Activated CD8-positive, alpha-beta T cell treated with anti-CD3 and anti-CD28 coated beads for 36 hours (primary cell): ENCODE results near the gene PGBD4. TPM values are rescaled to one million over a fixed set of nuclear protein-coding genes. Genes with fewer than 3 reads are reported as not detected.

ENCODE experiments used
- ATAC-seq: fragments of 200-7000 bp; cut with Tn5 transposase; one replicate; pipeline ENCODE4 v1.10.0; 2021; ENCODE audit warnings: mild to moderate bottlenecking, moderate library complexity
- CTCF ChIA-PET: fragments of 350-600 bp; sonication (Branson Sonifier 250); formaldehyde crosslinking; loops from one replicate; lab custom pipeline; 2021; ENCODE audit warnings: antibody characterized with exemption; lab: Charles Lee
- POLR2A ChIA-PET: fragments of 350-600 bp; sonication (Branson Sonifier 250); formaldehyde crosslinking; loops from one replicate; lab custom pipeline; 2021; ENCODE audit warnings: antibody characterized with exemption; lab: Charles Lee
- DNase-seq: peaks from one replicate; pipeline ENCODE4 v3.0.0-alpha.2; 2020
- H3K27ac Mint-ChIP-seq: one replicate; pipeline ENCODE4 v1.8.0; 2021; ENCODE audit warnings: mild to moderate bottlenecking, mixed read lengths
- H3K27me3 Mint-ChIP-seq: one replicate; pipeline ENCODE4 v1.8.0; 2021; ENCODE audit warnings: mixed read lengths
- H3K36me3 Mint-ChIP-seq: one replicate; pipeline ENCODE4 v1.8.0; 2021; ENCODE audit warnings: low read depth, mixed read lengths
- H3K4me1 Mint-ChIP-seq: one replicate; pipeline ENCODE4 v1.8.0; 2021; ENCODE audit warnings: low read depth, mixed read lengths
- H3K4me3 Mint-ChIP-seq: one replicate; pipeline ENCODE4 v1.8.0; 2021; ENCODE audit warnings: mild to moderate bottlenecking, moderate library complexity, mixed read lengths
- H3K9me3 Mint-ChIP-seq: one replicate; pipeline ENCODE4 v1.8.0; 2021; ENCODE audit warnings: mixed read lengths
- CTCF ChIP-seq: fragments of 200-600 bp; IDR thresholded peaks from one replicate; pipeline ENCODE4 v1.8.0; 2022; ENCODE audit warnings: antibody characterized with exemption, mild to moderate bottlenecking
- intact Hi-C: fragments of 100-400 bp; cut with micrococcal nuclease; formaldehyde crosslinking; loops from one replicate; pipeline ENCODE4 v1.10.0; 2022
- total RNA-seq, 2 experiments: library from RNA; stranded (reverse); gene quantifications; one replicate each; pipeline ENCODE4 v1.2.3, GENCODE V29; 2021

PGBD4 gene
- total RNA-seq, 2 experiments from 2014 or later: 2.6 to 2.7 TPM

- Mint-ChIP-seq H3K36me3 (peaks cover 69% of the 10 kb centered on the region), H3K9me3 (peaks cover 26% of the 10 kb centered on the region), H3K4me1 (no peaks in the 10 kb centered on the region), H3K27ac (no peak overlapping the region), H3K4me3 (no peak overlapping the region), H3K27me3 (no peaks in the 10 kb centered on the region)
- peak; percentile 42 for ATAC-seq
- no peak for TF ChIP-seq CTCF
- CTCF ChIA-PET: interaction anchor here (1.1 kb wide), 1 partner anchor 45 kb away, joined by 4 read pairs; no protein-coding TSS in a partner anchor
- intact Hi-C loops: loop anchor here (5.0 kb wide), 1 partner anchor 43 kb away; no protein-coding TSS in a partner anchor
- peak; percentile 17 for DNase-seq
- POLR2A ChIA-PET: no interaction called here
Observed at GRCh38 chr15:34154725-34155204, 52.9 kb downstream of the PGBD4 start.

GRCh38 chr15:34155859-34156258 is 54.0 kb downstream of the PGBD4 start:
- POLR2A ChIA-PET: no interaction called here
- TF ChIP-seq CTCF: no peak
- H3K4me3 Mint-ChIP-seq: no peak overlapping the region
- H3K27ac Mint-ChIP-seq: no peak overlapping the region
- CTCF ChIA-PET: interaction anchor here (0.7 to 1.1 kb wide), 2 partner anchors 26 to 93 kb away, joined by 3 read pairs; no protein-coding TSS in a partner anchor
- intact Hi-C loops: loop anchor here (5.0 kb wide), 1 partner anchor 41 kb away; no protein-coding TSS in a partner anchor
- H3K4me1 Mint-ChIP-seq: no peaks in the 10 kb centered on the region
- peaks cover 74% of the 10 kb centered on the region for H3K36me3 Mint-ChIP-seq
- H3K9me3 Mint-ChIP-seq: peaks cover 30% of the 10 kb centered on the region
- ATAC-seq (no peak), DNase-seq (no peak)
- no peaks in the 10 kb centered on the region for H3K27me3 Mint-ChIP-seq

Other genes starting within 250 kb of the PGBD4 start
- not detected for gene CHRM5, start 133.6 kb upstream of the PGBD4 start, total RNA-seq
- 10 to 100 TPM in 1 of 2 experiments, 1 to 10 TPM in 1; 8.8 to 13.0 TPM for gene AVEN, start 62.9 kb upstream of the PGBD4 start, total RNA-seq
- 10 to 100 TPM; 45.0 to 49.9 TPM for gene EMC7, start 221 bp upstream of the PGBD4 start, total RNA-seq
- 10 to 100 TPM; 41.6 to 45.5 TPM for gene KATNBL1, start 108.0 kb downstream of the PGBD4 start, total RNA-seq
- gene EMC4, start 122.9 kb downstream of the PGBD4 start, total RNA-seq: 10 to 100 TPM; 80.6 to 83.0 TPM
- 10 to 100 TPM; 22.2 to 24.8 TPM for gene SLC12A6, start 235.7 kb downstream of the PGBD4 start, total RNA-seq
- gene NOP10, start 241.1 kb downstream of the PGBD4 start, total RNA-seq: 100 to 1,000 TPM; 225 to 226 TPM
- gene NUTM1, start 241.2 kb downstream of the PGBD4 start, total RNA-seq: not detected